Right ventricle myocardium inferior (tissue), 1 donor: ENCODE measurements around the gene ZCCHC2. TPM values are rescaled to one million over a fixed set of nuclear protein-coding genes. Genes with fewer than 3 reads are reported as not detected.

Experiments used
- ATAC-seq: fragments of 200-7000 bp; cut with Tn5 transposase; one replicate; pipeline ENCODE4 v1.9.1; 2020; ENCODE audit warnings: mild to moderate bottlenecking, moderate library complexity
- DNase-seq: peaks from one replicate; pipeline ENCODE4 v3.0.0; 2021; ENCODE audit errors: missing footprints
- intact Hi-C: fragments of 100-400 bp; cut with DNase I; formaldehyde crosslinking; loops from one replicate; pipeline ENCODE4 v1.11.0; 2022
- long read RNA-seq: library from polyadenylated mRNA; unstranded; transcript quantifications from one replicate; pipeline ENCODE4 v2.0.0, GENCODE V29; 2021
- total RNA-seq: library from RNA; stranded (reverse); fragmentation: NEBNext Ultra II Directional; extraction: Animal tissue kit (Norgen Biotek cat#: 25700); gene quantifications from one replicate; pipeline ENCODE4 v1.2.1, GENCODE V29; 2021
- donor health status: DM: no; HTN: yes; CAD: no; lungs with severe emphysema.

ZCCHC2 gene
- total RNA-seq, result 18.2 TPM
- long read RNA-seq, result 0 reads

DNA sequence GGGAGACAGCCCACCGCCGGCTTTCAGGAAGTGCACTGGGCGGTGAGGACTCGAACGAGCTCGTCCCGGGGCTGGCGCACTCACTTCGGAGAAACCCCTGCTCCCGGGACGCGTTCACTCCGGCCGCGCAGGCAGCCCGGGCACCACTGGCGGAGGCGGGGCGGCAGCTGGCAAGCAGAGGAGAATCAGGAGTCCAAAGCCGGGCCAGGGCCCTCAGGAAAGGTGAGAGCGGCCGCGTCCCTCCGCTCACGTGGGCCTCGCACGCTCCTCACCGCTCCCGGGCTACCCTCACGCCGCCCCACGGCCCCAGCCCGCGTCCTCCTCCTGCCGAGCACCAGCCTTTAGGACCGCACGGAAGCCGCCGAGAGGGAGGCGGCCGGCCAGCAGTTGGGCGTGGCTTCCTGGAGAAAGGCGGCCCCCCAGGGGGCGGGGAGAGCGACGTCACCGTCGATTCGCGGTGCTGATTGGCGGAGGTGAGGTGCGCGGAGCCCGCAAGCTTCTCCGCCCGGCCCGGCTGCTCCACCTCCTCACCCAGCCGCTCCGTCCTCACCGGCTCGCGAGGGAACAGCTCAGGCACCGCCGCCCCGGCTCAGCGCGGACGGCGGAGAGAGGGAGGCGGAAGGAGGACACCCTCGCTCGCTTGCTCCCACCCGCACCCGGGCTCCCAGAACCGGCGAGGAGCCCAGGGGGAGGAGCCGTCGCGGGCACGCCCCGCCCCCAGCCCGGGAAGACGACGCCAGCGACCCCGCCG is at the start of gene ZCCHC2:
Gene ZCCHC2, plus strand, starts transcription at position 522 of the 751 bp plus-strand sequence. CDS start 400 bp downstream, outside the sequence.
- intact Hi-C loops, result loop anchor here (1.0 to 5.0 kb wide), 4 partner anchors 60 to 195 kb away; partner anchors contain the start of gene TNFRSF11A
- DNase-seq, result peak; percentile 99
- peak; percentile 92 for ATAC-seq

DNA sequence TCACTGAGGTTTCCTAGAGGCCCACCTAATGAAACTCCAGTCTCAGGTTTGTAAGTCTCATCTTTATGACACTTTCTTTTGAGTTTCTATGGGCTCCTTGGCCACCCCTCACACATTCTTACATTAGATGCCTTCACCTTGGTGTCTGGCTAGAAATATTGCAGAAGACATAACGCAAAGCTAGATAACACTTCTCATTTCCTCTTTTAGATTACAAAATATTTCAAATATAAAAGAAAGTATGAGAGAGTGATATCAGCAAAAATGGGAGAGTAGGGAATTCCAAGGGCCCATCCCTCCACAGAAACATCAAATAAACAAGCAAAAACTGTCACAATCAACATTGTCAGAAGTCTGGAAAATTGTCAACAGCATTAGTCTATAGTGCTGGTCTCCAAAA is 43.3 kb upstream of the ZCCHC2 start:
- ATAC-seq, result no peak
- intact Hi-C loops, result no loop called here
- DNase-seq, result no peak

- ATAC-seq (no peak), DNase-seq (no peak)
- intact Hi-C loops, result no loop called here
Observed at GRCh38 chr18:62480927-62481326, 41.9 kb upstream of the ZCCHC2 start.

DNA sequence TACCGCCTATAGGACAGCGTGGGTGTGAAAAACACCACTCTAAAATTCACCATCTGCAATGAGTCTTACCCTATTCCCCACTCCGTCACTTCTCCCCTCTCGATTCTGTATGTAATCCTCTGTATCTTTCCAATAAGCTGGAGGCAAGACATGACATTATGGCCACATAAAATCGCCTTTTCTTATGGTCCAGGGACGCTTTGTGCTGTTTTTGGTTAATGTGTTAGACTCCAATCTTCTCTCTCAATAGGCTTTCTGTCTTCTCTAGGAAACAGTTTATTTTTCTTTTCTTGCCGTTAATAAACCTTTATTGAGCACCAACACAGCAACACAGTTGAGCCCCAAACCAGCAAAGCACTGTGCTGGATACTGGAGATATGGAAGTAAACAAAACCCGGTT is 37.9 kb upstream of the ZCCHC2 start:
- DNase-seq (no peak), ATAC-seq (no peak)
- intact Hi-C loops, result no loop called here

DNA sequence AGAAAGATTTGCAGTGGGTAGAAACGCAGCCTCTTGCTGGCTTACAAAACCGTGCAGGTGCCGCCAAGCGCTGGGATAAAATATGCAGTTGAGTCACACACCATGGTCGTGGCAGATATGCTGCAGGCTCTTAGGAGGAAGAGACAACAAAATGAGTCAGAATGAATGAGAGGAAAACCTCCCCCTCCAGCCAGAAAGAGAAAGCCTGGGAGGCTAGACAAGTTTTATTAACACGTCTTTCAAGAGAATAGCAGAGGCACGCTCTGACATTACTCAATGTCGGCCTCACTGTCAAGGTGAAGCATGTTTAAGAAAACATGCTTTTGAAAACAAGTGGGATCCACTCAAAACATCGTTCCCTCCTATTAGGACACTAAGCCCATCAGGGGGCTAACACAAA is 37.1 kb upstream of the ZCCHC2 start:
- ATAC-seq (no peak), DNase-seq (no peak)
- intact Hi-C loops, result no loop called here

- no peak for ATAC-seq
- intact Hi-C loops, result no loop called here
- no peak for DNase-seq
Observed at GRCh38 chr18:62486290-62486964, 36.4 kb upstream of the ZCCHC2 start.

DNA sequence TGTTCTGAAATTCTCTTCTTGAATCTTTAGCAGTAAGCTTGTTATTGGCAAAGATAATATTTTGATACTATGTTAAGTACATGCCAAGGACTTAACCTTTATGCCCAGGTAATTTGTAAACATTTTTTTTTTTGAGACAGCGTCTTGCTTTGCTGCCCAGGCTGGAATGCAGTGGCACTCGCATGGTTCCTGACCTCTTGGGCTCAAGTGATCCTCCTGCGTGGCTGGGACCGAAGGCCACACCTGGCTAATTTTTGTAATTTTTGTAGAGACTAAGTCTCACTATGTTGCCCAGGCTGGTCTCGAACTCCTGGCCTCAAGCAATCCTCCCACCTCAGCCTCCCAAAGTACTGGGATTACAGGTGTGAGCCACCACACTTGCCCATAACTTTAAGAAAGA is 35.7 kb upstream of the ZCCHC2 start:
- ATAC-seq (no peak), DNase-seq (no peak)
- intact Hi-C loops, result no loop called here

- intact Hi-C loops, result no loop called here
- no peak for ATAC-seq
- no peak for DNase-seq
Observed at GRCh38 chr18:62490967-62491695, 31.7 kb upstream of the ZCCHC2 start.

GRCh38 chr18:62493033-62493862 is 29.6 kb upstream of the ZCCHC2 start:
- ATAC-seq (no peak), DNase-seq (no peak)
- intact Hi-C loops, result no loop called here

DNA sequence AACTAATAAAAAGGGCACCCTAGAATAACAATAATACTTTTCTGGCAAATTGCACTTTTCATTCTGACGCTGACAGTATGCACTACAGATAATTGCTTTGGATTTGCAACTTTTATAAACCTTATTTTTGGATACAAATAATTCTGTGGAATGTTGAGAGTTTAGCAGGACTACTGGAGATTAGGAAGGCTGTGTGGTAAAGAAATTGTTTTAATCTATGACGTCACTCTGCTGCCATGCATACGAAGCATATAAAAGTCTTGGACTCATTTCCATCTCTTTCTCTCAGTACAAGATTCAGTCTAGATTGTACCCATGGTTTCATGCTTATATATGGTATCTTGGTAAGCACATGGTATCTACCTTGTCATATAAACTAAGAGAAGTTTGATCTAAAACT is 28.1 kb upstream of the ZCCHC2 start:
- intact Hi-C loops, result no loop called here
- ATAC-seq (no peak), DNase-seq (no peak)

DNA sequence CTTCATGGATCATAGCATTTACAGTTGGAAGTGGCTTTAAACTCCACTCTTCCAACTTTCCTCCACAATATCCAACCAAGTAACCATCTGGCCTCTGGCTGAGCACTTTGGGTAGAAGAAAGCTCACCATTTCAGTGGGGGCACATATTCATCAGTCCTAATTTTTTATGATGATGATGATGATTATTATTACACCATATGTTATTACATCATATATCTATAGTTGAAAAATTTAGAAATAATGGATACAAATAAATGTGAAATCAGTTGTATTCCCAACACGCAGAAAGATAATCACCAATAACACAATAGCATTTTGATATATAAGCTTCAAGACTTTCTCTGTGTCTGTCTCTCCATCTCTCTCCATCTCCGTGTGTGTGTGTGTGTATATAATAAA is 26.6 kb upstream of the ZCCHC2 start:
- intact Hi-C loops, result no loop called here
- ATAC-seq, result no peak
- DNase-seq, result no peak

- intact Hi-C loops, result no loop called here
- DNase-seq (no peak), ATAC-seq (no peak)
Observed at GRCh38 chr18:62497190-62497772, 25.5 kb upstream of the ZCCHC2 start.

DNA sequence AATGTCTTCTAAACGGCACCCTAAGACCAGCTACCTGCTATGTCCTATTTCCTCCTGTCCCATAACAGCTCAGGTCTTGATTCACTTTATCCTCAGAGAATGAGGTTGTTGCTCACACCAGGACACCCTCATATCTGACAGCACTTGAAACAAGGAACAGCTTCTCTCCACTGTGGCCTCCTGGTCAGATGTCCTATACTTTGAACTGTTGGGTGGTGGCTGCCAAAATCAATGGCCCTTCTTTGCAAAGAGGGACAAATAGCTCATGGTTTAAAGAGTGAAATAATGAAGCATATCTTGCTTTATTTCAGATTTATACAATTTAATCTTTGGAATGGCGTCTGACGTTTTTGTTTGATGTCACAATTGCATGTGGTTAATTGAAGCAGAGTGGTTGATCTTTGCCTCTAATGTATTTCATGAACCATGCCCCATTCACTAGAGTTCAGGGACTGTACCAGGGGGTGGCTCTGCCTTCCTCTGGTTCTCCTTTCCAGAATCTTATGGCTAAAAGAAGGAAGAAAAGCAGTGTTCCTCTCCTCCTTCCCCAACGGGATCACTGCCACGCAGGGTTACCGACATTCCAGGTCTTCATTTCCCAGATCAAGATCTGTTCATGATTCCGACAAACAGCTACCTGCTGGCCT is 24.1 kb upstream of the ZCCHC2 start:
- intact Hi-C loops, result no loop called here

GRCh38 chr18:62499263-62499650 is 23.6 kb upstream of the ZCCHC2 start:
- intact Hi-C loops, result no loop called here
- DNase-seq, result no peak

More for the DNA sequence above, 24.1 kb upstream of the ZCCHC2 start:
- ATAC-seq (peak; percentile 48), DNase-seq (no peak)

DNA sequence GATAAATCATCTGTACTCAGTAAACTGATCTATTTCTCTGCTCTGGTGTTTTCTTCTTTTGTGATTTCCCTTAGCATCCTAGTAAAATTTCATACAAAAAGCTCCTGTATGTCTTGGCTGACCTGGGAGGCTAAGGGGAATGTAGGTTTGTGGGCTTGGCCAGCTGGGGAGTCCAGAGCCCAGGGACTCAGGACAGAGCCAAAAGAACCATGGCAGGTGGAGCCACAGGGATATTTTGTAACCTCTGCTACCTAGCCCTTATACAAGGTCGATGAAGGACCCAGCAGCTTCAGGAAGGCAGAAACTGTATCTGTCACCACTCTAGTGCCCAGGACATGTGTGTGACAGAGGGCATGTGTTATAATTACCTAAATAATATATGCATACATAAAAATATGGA is 22.7 kb upstream of the ZCCHC2 start:
- ATAC-seq (no peak), DNase-seq (no peak)
- intact Hi-C loops, result no loop called here

More at GRCh38 chr18:62499263-62499650, 23.6 kb upstream of the ZCCHC2 start:
- peak; percentile 52 for ATAC-seq

- ATAC-seq, result no peak
- intact Hi-C loops, result no loop called here
- DNase-seq, result no peak
Observed at GRCh38 chr18:62500966-62501591, 21.7 kb upstream of the ZCCHC2 start.

DNA sequence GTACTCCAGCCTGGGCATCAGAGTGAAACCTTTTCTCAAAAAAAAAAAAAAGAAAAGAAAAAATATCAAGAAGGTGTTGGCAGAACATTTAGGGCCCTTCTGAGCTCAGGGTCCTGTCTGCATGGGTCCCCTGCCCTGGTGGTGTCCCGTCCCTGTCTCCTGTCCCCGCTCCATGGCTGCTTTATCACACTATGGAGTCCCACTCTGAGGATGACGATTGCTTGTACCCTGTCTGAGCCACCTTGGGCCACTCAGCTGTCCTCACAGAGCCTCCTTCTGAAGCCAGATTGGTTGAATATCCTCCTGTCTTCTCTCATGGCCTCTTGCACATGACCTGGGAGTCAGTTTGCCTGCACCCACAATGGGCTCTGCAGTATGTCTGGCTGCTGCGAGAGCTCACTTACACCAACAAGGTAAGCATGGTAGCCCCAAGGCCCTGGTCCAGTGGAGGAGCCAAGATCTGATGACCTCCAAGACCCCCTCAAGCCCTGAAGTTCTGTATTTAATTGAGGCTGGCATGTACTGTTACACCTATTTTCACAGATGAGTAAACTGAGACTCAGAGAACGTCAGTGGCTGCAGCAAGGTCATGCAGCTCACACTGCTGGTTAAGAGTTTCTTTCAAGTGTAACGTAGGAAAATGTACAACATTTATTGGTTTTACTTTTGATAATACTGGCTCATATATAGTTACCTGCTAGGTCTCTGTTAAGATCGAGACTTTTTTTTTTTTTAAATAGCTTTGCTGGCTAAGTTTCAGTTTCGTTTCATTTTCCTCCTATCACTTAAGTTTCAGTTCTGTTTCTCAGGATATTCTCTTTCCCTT is 16.9 kb upstream of the ZCCHC2 start:
- DNase-seq (no peak), ATAC-seq (no peak)
- intact Hi-C loops, result no loop called here
